H9 (cell line): Measurements from ENCODE around the gene CCDC122. TPM values are rescaled to one million over a fixed set of nuclear protein-coding genes. Genes with fewer than 3 reads are reported as not detected.

ENCODE experiments used
- DNase-seq: peaks from one replicate; pipeline ENCODE4 v3.0.0-alpha.2; 2017
- H2AFZ ChIP-seq: one replicate; pipeline ENCODE4 v1.6.1; 2013; ENCODE audit warnings: mild to moderate bottlenecking, low read length, control low read depth, moderate library complexity
- H2AK5ac ChIP-seq: 2 replicates; pipeline ENCODE4 v1.6.1; 2013; ENCODE audit warnings: low read length, control low read depth, mixed read lengths; ENCODE audit not compliant: insufficient read length
- H2BK120ac ChIP-seq: one replicate; pipeline ENCODE4 v1.6.1; 2013; ENCODE audit warnings: low read depth, mild to moderate bottlenecking, low read length, control low read depth, inconsistent platforms; ENCODE audit not compliant: poor library complexity, severe bottlenecking
- H2BK12ac ChIP-seq: 2 replicates; pipeline ENCODE4 v1.6.1; 2013; ENCODE audit warnings: low read length, control low read depth, mixed read lengths, low read depth; ENCODE audit not compliant: insufficient read length
- H2BK15ac ChIP-seq: 2 replicates; pipeline ENCODE4 v1.6.1; 2013; ENCODE audit warnings: low read depth, low read length, control low read depth
- H2BK20ac ChIP-seq: one replicate; pipeline ENCODE4 v1.6.1; 2013; ENCODE audit warnings: low read depth, mild to moderate bottlenecking, low read length, control low read depth, inconsistent platforms; ENCODE audit not compliant: poor library complexity, severe bottlenecking
- H2BK5ac ChIP-seq: 2 replicates; pipeline ENCODE4 v1.6.1; 2013; ENCODE audit warnings: low read length, control low read depth, mixed read lengths; ENCODE audit not compliant: insufficient read length
- H3K14ac ChIP-seq: 2 replicates; pipeline ENCODE4 v1.6.1; 2013; ENCODE audit warnings: low read length, control low read depth; ENCODE audit not compliant: insufficient read depth
- H3K18ac ChIP-seq: 2 replicates; pipeline ENCODE4 v1.6.1; 2013; ENCODE audit warnings: low read depth, mild to moderate bottlenecking, mixed read lengths, low read length, control low read depth; ENCODE audit not compliant: insufficient read length
- H3K23ac ChIP-seq: 2 replicates; pipeline ENCODE4 v1.6.1; 2013; ENCODE audit warnings: low read length, control low read depth, mixed read lengths, low read depth; ENCODE audit not compliant: insufficient read length
- H3K23me2 ChIP-seq: 2 replicates; pipeline ENCODE4 v1.6.1; 2013; ENCODE audit warnings: low read depth, mild to moderate bottlenecking, mixed read lengths, low read length, control low read depth; ENCODE audit not compliant: insufficient read length, poor library complexity, severe bottlenecking
- H3K27ac ChIP-seq: 2 replicates; pipeline ENCODE4 v1.5.1; 2013; ENCODE audit warnings: low read length, control low read depth, mixed read lengths, low read depth; ENCODE audit not compliant: insufficient read length
- H3K27me3 ChIP-seq: 2 replicates; pipeline ENCODE4 v1.6.1; 2013; ENCODE audit warnings: low read length, control low read depth, inconsistent platforms; ENCODE audit not compliant: insufficient read depth
- H3K4ac ChIP-seq: 2 replicates; pipeline ENCODE4 v1.6.1; 2013; ENCODE audit warnings: low read depth, mild to moderate bottlenecking, control low read depth, inconsistent platforms, low read length, moderate library complexity
- H3K4me1 ChIP-seq: 2 replicates; pipeline ENCODE4 v1.6.1; 2013; ENCODE audit warnings: low read length, control low read depth, inconsistent platforms; ENCODE audit not compliant: insufficient read depth
- H3K4me2 ChIP-seq: 2 replicates; pipeline ENCODE4 v1.6.1; 2013; ENCODE audit warnings: low read length, control low read depth, mixed read lengths; ENCODE audit not compliant: insufficient read length, insufficient read depth
- H3K56ac ChIP-seq: 2 replicates; pipeline ENCODE4 v1.6.1; 2013; ENCODE audit warnings: low read depth, mild to moderate bottlenecking, mixed read lengths, low read length, control low read depth; ENCODE audit not compliant: insufficient read length
- H3K79me1 ChIP-seq: 2 replicates; pipeline ENCODE4 v1.6.1; 2013; ENCODE audit warnings: low read depth, mild to moderate bottlenecking, moderate library complexity, low read length, control low read depth, inconsistent platforms; ENCODE audit not compliant: insufficient read depth, poor library complexity, severe bottlenecking
- H3K79me2 ChIP-seq: 2 replicates; pipeline ENCODE4 v1.6.1; 2013; ENCODE audit warnings: low read length, control low read depth, inconsistent platforms; ENCODE audit not compliant: insufficient read depth
- H3K9ac ChIP-seq: 2 replicates; pipeline ENCODE4 v1.6.1; 2013; ENCODE audit warnings: low read length, control low read depth, mixed read lengths; ENCODE audit not compliant: insufficient read length; ENCODE audit errors: extremely low read depth
- H3K9me3 ChIP-seq: one replicate; pipeline ENCODE4 v1.6.1; 2013; ENCODE audit warnings: low read depth, low read length, inconsistent platforms; ENCODE audit not compliant: control insufficient read depth
- H3T11ph ChIP-seq: one replicate; pipeline ENCODE4 v1.6.1; 2013; ENCODE audit warnings: mild to moderate bottlenecking, low read length, control low read depth, inconsistent platforms
- H4K20me1 ChIP-seq: one replicate; pipeline ENCODE4 v1.6.1; 2013; ENCODE audit not compliant: control insufficient read depth, insufficient read length, insufficient read depth
- H4K5ac ChIP-seq: 2 replicates; pipeline ENCODE4 v1.6.1; 2013; ENCODE audit warnings: low read depth, mild to moderate bottlenecking, mixed read lengths, low read length, control low read depth; ENCODE audit not compliant: insufficient read length
- H4K8ac ChIP-seq: replicated peaks from 2 replicates; pipeline ENCODE4 v1.6.1; 2013; ENCODE audit warnings: low read length, control low read depth, mixed read lengths, low read depth; ENCODE audit not compliant: insufficient read length
- H4K91ac ChIP-seq: 2 replicates; pipeline ENCODE4 v1.6.1; 2013; ENCODE audit warnings: low read depth, mild to moderate bottlenecking, moderate library complexity, mixed read lengths, low read length, control low read depth; ENCODE audit not compliant: insufficient read length
- H3K27ac Mint-ChIP-seq, 3 experiments: 2 replicates in 2 of 3; 3 replicates in 1 of 3; pipeline ENCODE4 v1.8.0; 2020 to 2021; ENCODE audit warnings: mixed read lengths in 3 of 3, mild to moderate bottlenecking in 1 of 3, moderate library complexity in 1 of 3
- H3K27me3 Mint-ChIP-seq: 2 replicates; pipeline ENCODE4 v1.8.0; 2021; ENCODE audit warnings: low read depth, mild to moderate bottlenecking, moderate library complexity, mixed read lengths
- H3K36me3 Mint-ChIP-seq, 3 experiments: 2 replicates in 2 of 3; 3 replicates in 1 of 3; pipeline ENCODE4 v1.8.0; 2020 to 2021; ENCODE audit warnings: low read depth in 3 of 3, mixed read lengths in 3 of 3; ENCODE audit not compliant: insufficient read depth in 1 of 3
- H3K4me1 Mint-ChIP-seq, 2 experiments: 2 replicates each; pipeline ENCODE4 v1.8.0; 2020; ENCODE audit warnings: mixed read lengths in 2 of 2
- H3K4me3 Mint-ChIP-seq, 2 experiments: 2 replicates in 1 of 2; 3 replicates in 1 of 2; pipeline ENCODE4 v1.8.0; 2020 to 2021; ENCODE audit warnings: mild to moderate bottlenecking in 2 of 2, mixed read lengths in 2 of 2, moderate library complexity in 1 of 2
- H3K9me3 Mint-ChIP-seq, 2 experiments: 2 replicates in 1 of 2; 3 replicates in 1 of 2; pipeline ENCODE4 v1.8.0; 2020; ENCODE audit warnings: mild to moderate bottlenecking in 2 of 2, mixed read lengths in 2 of 2, moderate library complexity in 1 of 2
- total RNA-seq: library from RNA; stranded (reverse); gene quantifications from 2 replicates; pipeline ENCODE4 v1.2.1, GENCODE V29; 2021
- TF ChIP-seq, protein P1 (sequence below): fragments of 200-600 bp; sonication (generic); conservative IDR thresholded peaks from 3 replicates; pipeline ENCODE4 v1.8.0; 2021; ENCODE audit warnings: antibody characterized with exemption, mild to moderate bottlenecking

The CCDC122 gene
- total RNA-seq, 1 experiment from 2014 or later, result 5.6 TPM

DNA sequence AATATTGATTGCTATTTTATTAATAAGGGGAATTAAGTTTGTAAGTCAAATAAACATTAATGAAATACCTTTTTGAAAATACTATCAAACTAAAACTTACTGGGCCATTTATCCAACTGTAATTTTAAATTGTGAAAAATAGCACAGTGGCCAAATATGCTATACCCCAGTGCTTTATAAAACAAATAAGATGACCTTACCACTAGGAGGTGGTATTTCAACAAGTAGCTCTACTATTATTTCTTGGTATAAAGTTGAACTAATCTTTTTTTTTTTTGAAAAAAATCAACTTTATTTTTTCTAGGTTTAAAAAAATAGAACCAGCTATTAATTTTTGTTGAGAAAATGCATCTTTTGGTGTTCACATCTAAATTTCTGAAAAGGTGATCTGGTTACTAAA, 14.9 kb upstream of the CCDC122 start:
- H3K4me2 ChIP-seq, result no peak overlapping the region
- H3K4ac ChIP-seq, result no peak overlapping the region
- no peak overlapping the region for H2BK120ac ChIP-seq
- H3K56ac ChIP-seq, result no peak overlapping the region
- no peaks in the 10 kb centered on the region for H3K36me3 Mint-ChIP-seq
- no peak overlapping the region for H3K9ac ChIP-seq
- H3K9me3 Mint-ChIP-seq, result no peaks in the 10 kb centered on the region; a peak in 1 of 5 replicates
- H3K9me3 ChIP-seq, result no peaks in the 10 kb centered on the region
- no peak overlapping the region for H3K18ac ChIP-seq
- no peaks in the 10 kb centered on the region for H3K79me1 ChIP-seq
- no peaks in the 10 kb centered on the region for H3K23me2 ChIP-seq
- no peaks in the 10 kb centered on the region for H3K79me2 ChIP-seq
- no peaks in the 10 kb centered on the region for H4K20me1 ChIP-seq
- H3K4me1 Mint-ChIP-seq, result peaks cover 2 to 4% of the 10 kb centered on the region in 2 experiments; a peak in 2 of 4 replicates
- H2AFZ ChIP-seq, result no peak overlapping the region
- no peak for DNase-seq
- no peak overlapping the region for H2BK15ac ChIP-seq
- no peaks in the 10 kb centered on the region; the same call in 1 of the 2 replicates for H3K4me1 ChIP-seq
- no peak overlapping the region for H2AK5ac ChIP-seq
- H4K8ac ChIP-seq, result no peak overlapping the region
- H2BK12ac ChIP-seq, result no peak overlapping the region
- no peak overlapping the region for H3K23ac ChIP-seq
- H3K14ac ChIP-seq, result no peak overlapping the region
- no peak overlapping the region for H2BK5ac ChIP-seq
- H3K4me3 Mint-ChIP-seq, result no peak overlapping the region
- no peak overlapping the region for H4K5ac ChIP-seq
- TF ChIP-seq, protein P1, sequence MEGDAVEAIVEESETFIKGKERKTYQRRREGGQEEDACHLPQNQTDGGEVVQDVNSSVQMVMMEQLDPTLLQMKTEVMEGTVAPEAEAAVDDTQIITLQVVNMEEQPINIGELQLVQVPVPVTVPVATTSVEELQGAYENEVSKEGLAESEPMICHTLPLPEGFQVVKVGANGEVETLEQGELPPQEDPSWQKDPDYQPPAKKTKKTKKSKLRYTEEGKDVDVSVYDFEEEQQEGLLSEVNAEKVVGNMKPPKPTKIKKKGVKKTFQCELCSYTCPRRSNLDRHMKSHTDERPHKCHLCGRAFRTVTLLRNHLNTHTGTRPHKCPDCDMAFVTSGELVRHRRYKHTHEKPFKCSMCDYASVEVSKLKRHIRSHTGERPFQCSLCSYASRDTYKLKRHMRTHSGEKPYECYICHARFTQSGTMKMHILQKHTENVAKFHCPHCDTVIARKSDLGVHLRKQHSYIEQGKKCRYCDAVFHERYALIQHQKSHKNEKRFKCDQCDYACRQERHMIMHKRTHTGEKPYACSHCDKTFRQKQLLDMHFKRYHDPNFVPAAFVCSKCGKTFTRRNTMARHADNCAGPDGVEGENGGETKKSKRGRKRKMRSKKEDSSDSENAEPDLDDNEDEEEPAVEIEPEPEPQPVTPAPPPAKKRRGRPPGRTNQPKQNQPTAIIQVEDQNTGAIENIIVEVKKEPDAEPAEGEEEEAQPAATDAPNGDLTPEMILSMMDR, result peak; percentile 67
- H2BK20ac ChIP-seq, result no peak overlapping the region
- no peaks in the 10 kb centered on the region for H3K27me3 Mint-ChIP-seq
- no peaks in the 10 kb centered on the region for H3K27me3 ChIP-seq
- H3T11ph ChIP-seq, result no peak overlapping the region
- no peak overlapping the region for H3K27ac Mint-ChIP-seq
- no peak overlapping the region for H4K91ac ChIP-seq
- H3K27ac ChIP-seq, result no peak overlapping the region
